DND-41 (cell line): ENCODE results near the gene QRICH1.

Experiments
- ATAC-seq: fragments of 200-7000 bp; cut with Tn5 transposase; 3 replicates; pipeline ENCODE4 v1.9.1; 2021; ENCODE audit warnings: low read depth; ENCODE audit not compliant: insufficient read depth
- DNase-seq: peaks from one replicate; pipeline ENCODE4 v3.0.0-alpha.2; 2020
- H2AFZ ChIP-seq: 2 replicates; pipeline ENCODE4 v1.6.0; 2012; ENCODE audit warnings: low read depth, low read length
- H3K27ac ChIP-seq: 2 replicates; pipeline ENCODE4 v1.5.1; 2012; ENCODE audit warnings: low read length, inconsistent platforms
- H3K27me3 ChIP-seq: fragments of 200-600 bp; sonication (generic); 2 replicates; pipeline ENCODE4 v1.6.0; 2012; ENCODE audit warnings: low read length, mild to moderate bottlenecking, inconsistent platforms; ENCODE audit not compliant: insufficient read depth, poor library complexity
- H3K36me3 ChIP-seq: 2 replicates; pipeline ENCODE4 v1.5.1; 2012; ENCODE audit warnings: low read length, inconsistent platforms; ENCODE audit not compliant: insufficient read depth
- H3K4me1 ChIP-seq: 2 replicates; pipeline ENCODE4 v1.5.1; 2012; ENCODE audit warnings: mild to moderate bottlenecking, low read length; ENCODE audit not compliant: insufficient read depth
- H3K4me2 ChIP-seq: 2 replicates; pipeline ENCODE4 v1.6.0; 2012; ENCODE audit warnings: mild to moderate bottlenecking, moderate library complexity, low read length, inconsistent platforms; ENCODE audit not compliant: insufficient read depth
- H3K4me3 ChIP-seq, 2 experiments: fragments of 200-600 bp in 1 of 2; shearing (Covaris generic) in 1 of 2; 2 replicates each; pipeline ENCODE4 v1.5.1; 2012 to 2016; ENCODE audit warnings: inconsistent platforms in 2 of 2, low read length in 2 of 2, mild to moderate bottlenecking in 2 of 2, low read depth in 1 of 2, moderate library complexity in 1 of 2
- H3K79me2 ChIP-seq: 2 replicates; pipeline ENCODE4 v1.6.0; 2012; ENCODE audit warnings: low read length, inconsistent platforms; ENCODE audit not compliant: insufficient read depth
- H3K9ac ChIP-seq: 2 replicates; pipeline ENCODE4 v1.6.0; 2012; ENCODE audit warnings: low read depth, mild to moderate bottlenecking, inconsistent platforms, low read length, moderate library complexity
- H3K9me3 ChIP-seq: 2 replicates; pipeline ENCODE4 v1.5.1; 2012; ENCODE audit warnings: low read length, moderate library complexity, mild to moderate bottlenecking, inconsistent platforms; ENCODE audit not compliant: insufficient read depth, severe bottlenecking
- H4K20me1 ChIP-seq: 2 replicates; pipeline ENCODE4 v1.6.0; 2012; ENCODE audit warnings: low read length; ENCODE audit not compliant: insufficient read depth
- CTCF ChIP-seq: IDR thresholded peaks from 2 replicates; pipeline ENCODE4 v1.5.1; 2012; ENCODE audit warnings: borderline replicate concordance, low read length, moderate library complexity, mild to moderate bottlenecking; ENCODE audit not compliant: poor library complexity, severe bottlenecking; ENCODE audit errors: extremely low read depth
- EZH2 ChIP-seq: IDR thresholded peaks from 3 replicates; pipeline ENCODE4 v1.6.1; 2012; ENCODE audit warnings: borderline replicate concordance, low read depth, mild to moderate bottlenecking, moderate library complexity, low read length, inconsistent platforms; ENCODE audit not compliant: severe bottlenecking

QRICH1 gene

DNA sequence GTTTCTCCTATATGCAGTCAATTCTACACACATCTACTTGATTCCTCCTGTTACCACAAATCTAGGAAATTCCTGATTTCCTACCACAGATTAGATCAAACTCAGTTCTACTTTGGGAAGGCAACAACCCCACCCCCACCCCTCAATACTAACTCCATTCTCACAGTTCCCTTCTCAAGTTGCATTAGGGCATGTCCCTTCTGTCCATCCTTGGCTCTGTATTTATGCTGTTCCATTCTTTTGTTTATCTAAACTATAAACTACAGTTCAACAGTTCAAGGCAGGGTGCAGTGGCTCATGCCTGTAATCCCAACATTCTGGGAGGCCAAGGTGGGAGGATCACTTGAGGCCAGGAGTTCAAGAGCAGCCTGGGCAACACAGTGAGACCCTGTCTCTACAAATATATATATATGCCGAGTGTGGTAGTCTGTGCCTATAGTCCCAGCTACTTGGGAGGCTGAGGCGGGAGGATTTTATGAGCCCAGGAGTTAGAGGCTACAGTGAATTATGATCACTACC is 39.5 kb downstream of the QRICH1 start:
- H3K27ac ChIP-seq: no peak overlapping the region
- H3K4me2 ChIP-seq: no peak overlapping the region
- no peak overlapping the region for H3K9ac ChIP-seq
- H3K4me3 ChIP-seq: no peak overlapping the region
- peaks cover 51% of the 10 kb centered on the region for H3K79me2 ChIP-seq
- ATAC-seq (no peak), DNase-seq (no peak)
- peaks cover 86% of the 10 kb centered on the region for H3K36me3 ChIP-seq
- H3K9me3 ChIP-seq: no peaks in the 10 kb centered on the region
- no peaks in the 10 kb centered on the region for H3K4me1 ChIP-seq
- H3K27me3 ChIP-seq: no peaks in the 10 kb centered on the region
- H4K20me1 ChIP-seq: peaks cover 15% of the 10 kb centered on the region; the same call in 1 of the 2 replicates
- no peak overlapping the region for H2AFZ ChIP-seq
- TF ChIP-seq CTCF: no peak

- peaks cover 57% of the 10 kb centered on the region for H3K79me2 ChIP-seq
- peaks cover 15% of the 10 kb centered on the region; the same call in 1 of the 2 replicates for H4K20me1 ChIP-seq
- H3K27me3 ChIP-seq: no peaks in the 10 kb centered on the region
- no peak overlapping the region for H2AFZ ChIP-seq
- H3K36me3 ChIP-seq: peaks cover 92% of the 10 kb centered on the region
- no peak overlapping the region for H3K9ac ChIP-seq
- no peaks in the 10 kb centered on the region for H3K9me3 ChIP-seq
- no peak overlapping the region for H3K27ac ChIP-seq
- H3K4me1 ChIP-seq: no peaks in the 10 kb centered on the region
- no peak for ATAC-seq
- no peak overlapping the region for H3K4me3 ChIP-seq
- no peak for DNase-seq
- H3K4me2 ChIP-seq: no peak overlapping the region
- no peak for TF ChIP-seq CTCF
- no peak for TF ChIP-seq EZH2
These were observed 40.3 kb downstream of the QRICH1 start for GRCh38 chr3:49053543-49053942.

DNA sequence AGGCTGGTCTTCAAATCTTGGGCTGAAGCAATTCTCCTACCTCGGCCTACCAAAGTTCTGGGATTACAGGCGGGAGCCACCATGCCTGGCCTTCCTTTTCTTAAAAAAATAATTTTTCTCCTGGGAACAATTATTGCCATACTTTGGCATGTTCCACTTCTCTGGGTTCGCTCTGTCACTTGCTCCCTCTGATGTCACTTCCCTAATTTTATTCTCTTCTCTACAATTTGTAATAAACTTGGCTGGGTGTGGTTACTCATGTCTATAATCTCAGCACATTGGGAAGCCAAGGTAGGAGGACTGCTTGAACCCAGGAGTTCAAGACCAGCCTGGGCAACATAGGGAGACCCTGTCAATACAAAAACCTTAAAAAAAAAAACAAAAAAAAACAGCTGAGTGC is 58.6 kb downstream of the QRICH1 start:
- Histone ChIP-seq H4K20me1 (0 out of 2 replicates have a peak, but pooled peaks cover 3% of the 10 kb centered on the region), H3K9me3 (no peaks in the 10 kb centered on the region), H3K27ac (no peak overlapping the region), H3K27me3 (no peaks in the 10 kb centered on the region), H3K36me3 (peaks cover 81% of the 10 kb centered on the region), H3K9ac (no peak overlapping the region), H2AFZ (no peak overlapping the region), H3K4me2 (no peak overlapping the region), H3K4me3 (no peak overlapping the region), H3K4me1 (no peaks in the 10 kb centered on the region), H3K79me2 (peaks cover 8% of the 10 kb centered on the region; the same call in 1 of the 2 replicates)
- TF ChIP-seq EZH2 (no peak), CTCF (no peak)
- ATAC-seq: no peak
- no peak for DNase-seq

GRCh38 chr3:49034650-49035049 is 59.2 kb downstream of the QRICH1 start:
- DNase-seq (no peak), ATAC-seq (no peak)
- TF ChIP-seq EZH2 (no peak), CTCF (no peak)
- no peak overlapping the region for H3K4me2 ChIP-seq
- no peaks in the 10 kb centered on the region for H3K9me3 ChIP-seq
- no peaks in the 10 kb centered on the region for H3K27me3 ChIP-seq
- H3K4me1 ChIP-seq: peaks cover 1% of the 10 kb centered on the region
- no peak overlapping the region for H2AFZ ChIP-seq
- peaks cover 77% of the 10 kb centered on the region for H3K36me3 ChIP-seq
- 0 out of 2 replicates have a peak, but pooled peaks cover 3% of the 10 kb centered on the region for H4K20me1 ChIP-seq
- H3K9ac ChIP-seq: no peak overlapping the region
- no peak overlapping the region for H3K4me3 ChIP-seq
- H3K27ac ChIP-seq: no peak overlapping the region
- peaks cover 8% of the 10 kb centered on the region; the same call in 1 of the 2 replicates for H3K79me2 ChIP-seq
